GM12872 (cell line): ENCODE measurements around the gene MOV10L1.

Experiments used
- TF ChIP-seq, protein P1 (sequence below): IDR thresholded peaks from 3 replicates; pipeline ENCODE4 v1.5.1; 2011; ENCODE audit warnings: low read depth, mild to moderate bottlenecking, low read length, moderate library complexity; ENCODE audit not compliant: insufficient read depth

The MOV10L1 gene

DNA sequence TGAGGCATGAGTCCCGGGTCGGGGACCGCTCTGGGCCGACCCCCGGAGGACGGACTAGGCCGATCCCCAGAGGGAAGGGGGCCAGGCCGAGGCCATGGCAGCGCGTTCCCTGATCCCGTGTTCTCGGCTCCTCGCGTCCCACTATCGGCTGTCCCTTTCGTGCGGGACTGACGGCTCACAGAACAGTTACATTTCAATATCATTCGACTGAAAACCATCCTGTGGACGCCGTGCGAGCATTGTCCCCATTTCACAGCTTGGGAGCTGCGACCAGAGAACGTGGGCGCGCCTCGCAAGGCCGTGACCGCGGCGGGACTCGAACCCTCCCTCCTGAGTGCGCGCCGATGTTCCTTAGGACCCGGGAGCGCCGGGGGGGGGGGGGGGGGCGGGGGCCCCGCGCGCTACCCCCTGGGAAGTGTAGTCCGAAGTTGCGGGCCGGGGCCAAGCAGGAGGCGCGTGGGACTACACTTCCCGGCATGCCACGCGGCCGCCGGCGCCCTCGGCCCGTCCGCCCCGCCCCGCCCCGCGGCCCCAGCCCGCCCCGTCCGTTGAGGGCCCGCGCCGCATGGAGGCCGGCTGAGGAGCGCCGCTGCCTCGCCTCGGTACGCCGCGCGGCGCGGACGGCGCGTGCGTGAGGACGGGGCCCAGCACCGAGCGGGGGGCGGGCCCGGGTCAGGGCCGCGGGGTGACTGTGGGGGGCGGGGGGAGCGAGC lies 95.7 kb downstream of the MOV10L1 start, which contains the start of gene TRABD:
TRABD (plus strand) TSS at position 539 of the 713 bp plus-strand sequence. CDS start 7,148 bp downstream, outside the sequence.
- TF ChIP-seq, protein P1, sequence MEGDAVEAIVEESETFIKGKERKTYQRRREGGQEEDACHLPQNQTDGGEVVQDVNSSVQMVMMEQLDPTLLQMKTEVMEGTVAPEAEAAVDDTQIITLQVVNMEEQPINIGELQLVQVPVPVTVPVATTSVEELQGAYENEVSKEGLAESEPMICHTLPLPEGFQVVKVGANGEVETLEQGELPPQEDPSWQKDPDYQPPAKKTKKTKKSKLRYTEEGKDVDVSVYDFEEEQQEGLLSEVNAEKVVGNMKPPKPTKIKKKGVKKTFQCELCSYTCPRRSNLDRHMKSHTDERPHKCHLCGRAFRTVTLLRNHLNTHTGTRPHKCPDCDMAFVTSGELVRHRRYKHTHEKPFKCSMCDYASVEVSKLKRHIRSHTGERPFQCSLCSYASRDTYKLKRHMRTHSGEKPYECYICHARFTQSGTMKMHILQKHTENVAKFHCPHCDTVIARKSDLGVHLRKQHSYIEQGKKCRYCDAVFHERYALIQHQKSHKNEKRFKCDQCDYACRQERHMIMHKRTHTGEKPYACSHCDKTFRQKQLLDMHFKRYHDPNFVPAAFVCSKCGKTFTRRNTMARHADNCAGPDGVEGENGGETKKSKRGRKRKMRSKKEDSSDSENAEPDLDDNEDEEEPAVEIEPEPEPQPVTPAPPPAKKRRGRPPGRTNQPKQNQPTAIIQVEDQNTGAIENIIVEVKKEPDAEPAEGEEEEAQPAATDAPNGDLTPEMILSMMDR, result no peak

DNA sequence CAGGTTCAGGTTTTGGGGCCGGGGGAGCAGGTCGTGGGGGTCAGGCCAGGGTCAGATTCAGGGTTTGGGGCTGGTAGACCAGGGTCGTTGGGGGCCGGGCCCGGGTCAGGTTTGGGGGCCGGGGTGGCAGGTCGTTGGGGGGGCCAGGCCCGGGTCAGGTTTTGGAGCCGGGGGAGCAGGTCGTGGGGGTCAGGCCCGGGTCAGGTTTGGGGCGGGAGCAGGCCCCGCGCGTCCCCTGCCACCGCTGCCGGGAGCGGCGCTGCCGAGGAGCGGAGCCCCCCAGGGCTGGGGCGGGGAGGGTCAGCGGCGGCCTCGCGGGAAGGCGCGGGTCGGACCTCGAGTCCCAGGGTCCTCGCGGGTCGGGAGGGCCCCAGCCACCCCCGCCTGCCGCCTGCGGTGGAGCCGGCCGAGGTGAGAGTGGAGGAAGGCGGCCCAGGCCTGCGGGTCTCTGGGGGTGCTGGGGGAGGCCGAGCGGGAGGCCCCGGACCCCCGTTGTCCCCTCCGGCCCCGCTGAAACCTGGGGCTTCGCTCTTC lies 96.4 kb downstream of the MOV10L1 start:
- TF ChIP-seq, protein P1, result no peak

DNA sequence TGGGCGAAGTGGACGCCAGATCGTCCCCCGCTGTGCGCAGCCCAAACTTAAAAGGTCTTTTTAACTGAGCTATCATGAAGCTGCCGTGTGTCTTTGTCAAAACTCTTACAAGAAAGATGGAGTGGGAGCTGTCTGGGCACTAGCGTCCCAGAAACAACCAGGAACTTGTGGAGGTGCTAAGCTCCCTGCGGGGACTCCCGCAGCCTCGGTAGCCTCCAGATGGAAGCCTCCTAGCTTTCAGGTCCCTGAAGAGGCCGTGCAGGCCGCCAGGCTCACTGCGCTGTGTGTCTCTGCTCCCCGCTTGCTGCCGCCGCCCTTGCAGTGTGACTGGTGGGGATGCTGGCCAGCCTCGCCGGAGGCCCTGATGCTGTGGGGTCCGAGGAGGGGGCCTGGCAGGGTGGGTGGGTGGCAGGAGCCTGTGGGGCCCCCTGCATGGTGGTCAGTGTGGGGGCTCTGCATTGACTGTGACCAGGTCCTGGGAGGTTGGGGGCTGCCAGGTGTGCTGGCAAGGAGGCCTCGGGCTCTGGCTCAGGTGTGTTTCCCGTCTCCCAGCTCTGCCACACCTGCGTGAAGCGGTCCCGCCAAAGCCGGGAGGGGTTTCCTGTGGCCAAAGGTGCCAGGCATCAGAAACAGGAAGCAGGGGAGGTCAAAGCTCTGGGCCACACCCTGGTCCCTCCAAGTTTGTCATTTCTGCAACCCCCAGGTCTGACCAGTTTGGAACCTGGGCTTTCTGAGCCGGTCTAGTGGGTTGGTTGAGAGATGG lies 97.1 kb downstream of the MOV10L1 start:
- TF ChIP-seq, protein P1, result no peak

DNA sequence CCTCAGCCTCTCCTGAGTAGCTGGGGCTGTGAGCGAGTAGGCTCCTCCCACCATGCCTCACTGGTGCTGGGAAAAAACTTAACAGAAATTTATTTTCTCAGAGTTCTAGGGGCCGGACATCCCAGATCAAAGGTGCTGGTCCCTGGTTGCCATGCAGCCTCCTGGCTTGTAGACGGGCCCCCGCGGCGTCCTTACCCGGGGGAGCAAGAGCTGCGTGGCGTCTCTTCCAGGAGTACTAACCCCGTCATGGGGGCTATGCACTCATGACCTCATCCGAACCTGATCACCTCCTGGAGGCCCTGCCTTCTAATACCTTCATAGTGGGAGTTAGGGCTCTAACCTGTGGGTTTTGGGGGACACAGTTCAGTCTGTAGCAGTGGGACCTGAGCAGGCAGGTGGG lies 98.5 kb downstream of the MOV10L1 start:
- TF ChIP-seq, protein P1, result no peak

DNA sequence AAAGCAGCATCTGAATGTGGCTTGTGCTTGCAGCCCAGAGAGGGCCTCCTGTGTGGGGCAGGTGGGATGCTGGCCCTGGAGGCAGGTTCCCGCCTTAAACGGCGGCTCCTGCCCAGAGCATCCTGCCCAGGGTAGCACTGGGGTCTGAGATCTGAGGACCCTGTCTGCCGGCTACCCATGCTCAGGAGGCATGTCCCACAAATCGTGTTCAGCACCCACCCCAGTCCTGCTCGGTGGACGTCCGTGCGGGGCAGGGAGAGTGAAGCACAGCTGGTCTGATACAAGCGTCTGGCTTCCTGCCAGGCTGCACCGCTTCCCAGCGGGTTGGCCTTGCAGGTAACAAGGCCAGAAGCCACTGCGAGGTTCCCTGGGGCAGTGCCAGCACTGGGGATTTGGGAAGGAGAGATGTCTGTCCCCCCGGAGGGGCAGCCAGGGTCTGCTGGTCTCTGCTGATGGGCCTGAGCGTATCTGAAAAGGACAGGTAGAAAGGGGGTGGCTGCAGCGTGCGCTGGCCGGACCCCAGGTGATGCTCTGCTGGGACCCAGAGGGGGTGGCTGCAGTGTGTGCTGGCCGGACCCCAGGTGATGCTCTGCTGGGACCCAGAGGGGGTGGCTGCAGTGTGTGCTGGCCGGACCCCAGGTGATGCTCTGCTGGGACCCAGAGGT lies 99.5 kb downstream of the MOV10L1 start:
- TF ChIP-seq, protein P1, result no peak

DNA sequence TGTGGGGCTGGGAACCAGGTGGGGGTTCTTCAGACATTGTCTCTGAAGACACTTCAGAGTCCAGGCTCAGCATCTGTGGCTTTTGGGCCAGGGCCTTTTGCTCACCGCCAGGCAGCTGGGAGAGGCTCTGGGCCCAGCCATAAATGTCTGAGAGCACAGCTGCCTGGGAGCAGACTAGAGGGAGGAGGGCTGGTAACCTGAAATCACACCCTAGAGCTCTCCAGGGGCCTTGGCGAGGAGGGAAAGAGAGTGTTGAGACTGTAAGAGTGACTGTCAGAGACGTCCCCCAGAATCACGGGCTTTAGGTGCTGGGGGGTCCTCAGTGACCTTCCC lies 100.0 kb downstream of the MOV10L1 start:
- TF ChIP-seq, protein P1, result no peak
